Smooth muscle cell of the brain vasculature (primary cell): ENCODE measurements around the gene VMAC.

Source experiments
- DNase-seq: peaks from one replicate; pipeline ENCODE4 v3.0.0-alpha.2; 2012; ENCODE audit warnings: low read depth, low spot score

The VMAC gene

DNA sequence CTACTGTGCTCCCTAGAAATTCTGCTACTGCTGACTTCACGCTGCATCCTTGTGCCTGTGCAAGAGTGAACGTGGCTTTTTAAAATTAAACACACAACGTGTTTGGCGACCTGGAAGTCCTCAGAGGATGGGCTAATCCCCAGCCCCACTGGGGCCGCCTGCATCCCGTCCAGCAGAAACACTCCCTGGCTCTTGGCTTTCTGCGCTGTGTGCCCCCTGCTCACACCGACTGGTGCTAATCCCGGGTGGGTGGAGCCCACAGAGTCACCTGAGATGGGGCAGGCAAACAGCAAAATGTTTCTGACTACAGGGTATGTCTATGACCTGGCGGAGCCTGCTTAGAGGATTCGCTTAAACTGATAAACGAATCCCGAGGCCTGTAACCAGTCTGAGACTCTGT is 24.5 kb downstream of the VMAC start:
- no peak for DNase-seq

DNA sequence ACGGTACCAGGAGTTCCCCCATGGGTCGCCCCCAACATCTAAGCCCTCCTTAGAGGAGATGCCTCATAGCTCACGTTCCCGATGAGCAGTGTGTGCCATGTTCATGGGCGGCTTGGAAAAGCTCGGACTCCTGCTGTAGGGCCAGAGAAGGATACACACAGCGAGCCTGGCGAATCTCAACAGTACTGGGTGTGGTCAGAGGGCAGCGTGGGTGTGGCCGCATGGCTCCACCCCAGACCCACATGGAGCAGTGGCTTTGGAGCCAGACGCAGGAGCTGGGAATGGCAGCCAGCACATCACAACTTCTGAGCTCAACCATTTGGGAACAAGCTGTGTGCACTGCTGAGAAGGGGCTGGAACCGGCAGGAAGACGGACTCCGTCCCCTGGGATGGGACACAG is 25.0 kb downstream of the VMAC start:
- DNase-seq: no peak

DNA sequence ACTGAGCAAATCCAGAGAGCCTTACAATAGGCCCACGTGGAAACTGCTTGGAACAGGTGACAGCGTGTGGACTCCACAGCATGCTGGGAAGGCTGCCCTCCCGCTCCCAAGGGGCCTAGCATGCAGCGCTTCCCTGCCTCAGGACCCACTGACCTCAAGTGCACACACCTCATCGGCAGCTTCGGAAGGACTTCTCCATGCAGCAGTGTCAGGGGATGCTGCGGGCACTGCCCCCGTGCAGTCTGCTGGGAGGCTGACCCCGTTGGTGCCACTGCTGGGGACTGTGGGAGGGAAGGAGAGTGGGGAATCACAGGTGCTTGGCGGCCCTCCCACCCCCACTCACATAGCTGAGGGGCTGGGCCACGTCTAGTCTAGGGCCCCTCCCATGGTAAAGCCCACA is 26.6 kb downstream of the VMAC start:
- no peak for DNase-seq

DNA sequence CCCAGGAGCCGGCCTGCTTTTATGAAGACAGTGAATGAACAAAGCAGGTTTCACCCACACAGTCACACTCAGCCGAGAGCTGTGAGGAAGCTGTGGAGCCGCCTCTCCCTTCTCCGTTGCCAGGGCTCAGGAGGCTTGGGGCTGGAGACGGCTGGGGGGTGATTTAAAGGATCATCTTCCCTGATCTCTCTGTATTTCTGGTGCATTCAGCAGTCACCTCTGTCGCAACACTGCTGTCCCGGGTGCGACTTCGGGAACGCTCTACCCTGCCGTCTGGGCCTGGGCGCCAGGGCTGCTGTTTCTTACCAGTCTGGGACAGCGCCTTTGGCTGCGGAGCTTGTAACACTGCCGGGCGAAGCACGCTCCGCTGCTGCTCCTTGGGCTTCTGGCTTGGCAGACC is 27.5 kb downstream of the VMAC start:
- no peak for DNase-seq

DNA sequence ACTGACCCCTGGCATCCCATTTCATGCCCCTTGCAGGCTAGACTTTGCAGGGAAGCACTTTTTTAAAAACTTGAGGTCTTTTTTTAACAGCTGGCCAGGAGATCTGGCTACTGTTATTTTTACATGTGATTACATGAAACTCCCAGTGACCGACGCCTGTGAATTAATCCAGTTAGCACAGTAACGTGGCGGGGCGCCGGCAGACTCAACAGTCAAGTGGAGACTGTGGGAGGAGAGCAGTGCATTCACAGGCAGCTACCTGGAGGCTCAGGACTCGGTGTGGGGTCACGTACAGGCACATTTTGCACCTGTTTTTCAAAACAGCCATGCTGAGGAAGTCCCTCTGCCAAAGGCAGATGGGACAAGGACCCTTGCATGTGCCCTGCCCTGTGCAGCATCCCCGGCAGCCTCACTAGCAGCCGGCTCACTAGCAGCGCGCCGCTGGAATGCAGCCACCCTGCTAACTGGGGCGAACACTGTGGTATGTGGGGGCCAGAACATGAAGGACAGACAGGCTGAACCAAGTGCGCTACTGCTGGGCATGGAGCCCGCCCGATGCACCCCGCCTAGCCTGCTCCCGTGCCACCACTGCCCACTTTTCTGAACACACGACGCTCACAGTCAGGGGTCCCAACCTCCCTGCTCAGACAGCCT is 28.1 kb downstream of the VMAC start:
- DNase-seq: no peak

DNA sequence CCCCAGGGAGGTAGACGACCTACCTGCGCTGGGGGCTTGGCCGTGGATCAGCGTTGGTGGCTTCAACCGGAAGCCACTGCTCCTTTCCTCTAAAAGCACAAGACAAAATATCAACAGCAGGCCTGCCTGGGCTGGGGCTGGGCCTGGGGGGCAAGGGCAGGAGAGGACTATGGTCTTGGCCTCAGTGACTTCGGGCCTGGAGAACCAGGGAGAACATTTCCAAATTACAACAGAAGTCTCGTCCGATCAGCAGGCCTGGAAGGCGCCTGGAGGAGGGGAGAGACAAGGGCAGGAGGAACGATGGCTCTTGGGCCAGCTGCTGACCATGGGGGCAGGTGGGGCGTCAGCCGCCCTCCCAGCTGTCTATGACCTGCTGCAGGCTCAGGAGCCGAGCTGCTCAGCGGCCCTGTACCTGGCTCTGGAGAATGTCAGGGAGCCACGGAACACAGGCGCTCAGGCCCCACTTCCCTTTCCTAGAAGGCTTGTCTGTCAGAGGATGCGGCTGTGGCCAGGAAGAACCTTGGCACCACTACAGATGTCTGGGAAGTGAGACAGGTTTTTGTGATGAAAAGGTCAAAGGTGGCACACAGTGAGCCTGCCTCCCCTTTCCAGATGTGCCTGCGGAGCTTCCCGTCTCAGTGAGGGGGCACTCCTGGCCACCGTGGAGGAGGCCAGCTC is 28.9 kb downstream of the VMAC start:
- no peak for DNase-seq

DNA sequence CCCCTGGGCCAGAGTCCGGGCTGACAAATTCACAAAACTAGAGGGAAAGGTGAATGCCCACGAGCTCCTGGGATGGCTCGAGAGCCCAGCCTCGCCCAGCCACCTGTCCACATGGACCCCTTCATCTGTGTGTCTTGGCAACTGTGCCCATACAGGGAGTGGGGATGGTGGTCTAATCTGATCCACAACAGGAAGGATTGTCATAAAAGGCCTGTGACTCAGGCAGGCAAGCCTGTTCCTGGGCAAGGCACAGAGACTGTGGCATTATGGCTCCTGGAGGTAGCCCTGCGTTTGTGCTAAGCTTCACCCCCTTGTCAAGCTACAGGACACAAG is 29.4 kb downstream of the VMAC start:
- DNase-seq: no peak

DNA sequence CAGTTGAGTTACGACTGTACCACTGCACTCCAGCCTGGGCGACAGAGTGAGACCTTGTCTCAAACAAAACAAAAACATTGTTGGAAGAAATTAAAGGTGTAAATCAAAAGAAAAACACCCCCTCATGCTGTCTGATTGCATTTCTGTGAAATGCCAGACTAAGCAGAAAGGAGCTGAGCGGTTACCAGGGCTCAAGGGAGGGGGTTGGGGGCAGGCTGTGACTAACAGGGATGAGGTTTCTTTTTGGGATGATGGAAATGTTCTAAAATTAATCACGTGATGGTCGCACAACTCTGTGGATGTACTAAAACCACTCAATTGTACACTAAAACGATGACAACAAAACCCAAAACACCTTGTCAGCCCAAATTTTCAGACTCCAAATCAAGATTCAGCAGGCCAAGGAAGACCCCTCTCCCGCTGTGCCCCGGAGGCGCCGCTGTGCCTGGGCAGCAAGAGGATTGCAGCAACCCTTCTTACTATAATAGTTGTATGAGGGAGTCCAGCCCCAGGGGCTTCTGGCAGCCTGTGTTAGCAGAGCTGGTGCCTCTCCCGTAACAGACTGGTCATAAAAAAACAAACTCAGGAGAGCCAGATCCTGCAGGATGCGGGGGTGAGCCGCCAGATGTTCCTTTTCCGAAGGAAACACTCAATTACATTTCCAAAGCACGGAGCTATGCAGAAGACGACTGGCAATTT is 30.3 kb downstream of the VMAC start:
- DNase-seq: no peak

DNA sequence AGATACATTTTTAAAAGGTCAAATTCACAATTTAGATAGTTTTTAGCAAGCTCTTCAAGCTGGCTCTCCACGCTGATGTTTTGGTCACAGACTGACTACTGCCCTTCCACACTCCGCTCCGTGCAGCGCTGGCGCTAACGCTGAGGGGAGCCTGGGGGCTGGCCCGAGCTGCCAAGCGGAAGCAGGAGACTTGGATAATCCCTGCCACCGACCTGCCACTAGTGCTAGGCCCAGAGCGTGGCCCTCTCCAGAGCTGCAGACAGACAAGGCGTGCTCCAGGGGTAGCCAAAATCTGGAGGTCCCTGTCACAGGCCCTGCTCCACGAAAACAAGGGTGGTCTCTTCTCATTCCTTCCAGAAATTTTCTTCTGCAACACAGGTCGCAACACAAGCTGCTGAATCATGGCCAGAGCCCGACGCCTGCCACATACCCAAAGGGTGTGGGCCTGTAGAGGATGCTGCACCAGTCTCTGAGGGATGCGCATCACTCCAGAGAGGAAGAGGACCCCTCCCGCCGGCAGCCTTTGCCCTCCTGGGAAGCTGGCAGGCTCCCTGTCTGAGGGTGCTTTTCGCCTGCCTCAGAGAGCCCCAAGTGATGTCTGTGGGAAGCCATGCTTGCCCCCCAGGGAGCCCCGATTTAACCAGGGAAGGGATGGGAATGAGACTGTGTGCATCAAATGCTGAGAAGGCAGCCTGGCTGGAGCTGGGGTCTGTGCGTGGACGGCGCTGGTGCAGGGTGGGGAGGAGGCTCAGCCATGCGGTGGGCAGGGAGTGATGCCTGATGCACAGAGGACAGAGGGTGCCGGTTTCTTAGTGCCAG is 31.0 kb downstream of the VMAC start:
- DNase-seq: no peak

DNA sequence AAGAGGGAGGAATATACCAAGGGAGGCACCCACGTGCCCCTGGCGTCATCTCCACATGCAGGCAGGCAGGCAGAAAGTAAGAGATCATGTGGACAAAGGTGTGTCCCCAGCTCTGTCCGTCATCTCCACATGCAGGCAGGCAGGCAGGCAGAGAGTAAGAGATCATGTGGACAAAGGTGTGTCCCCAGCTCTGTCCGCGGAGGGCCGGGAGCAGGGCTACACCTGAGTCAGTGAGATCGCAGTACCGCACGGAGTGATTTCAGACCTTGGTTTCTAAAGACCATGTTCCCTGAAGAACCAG is 31.6 kb downstream of the VMAC start:
- no peak for DNase-seq

DNA sequence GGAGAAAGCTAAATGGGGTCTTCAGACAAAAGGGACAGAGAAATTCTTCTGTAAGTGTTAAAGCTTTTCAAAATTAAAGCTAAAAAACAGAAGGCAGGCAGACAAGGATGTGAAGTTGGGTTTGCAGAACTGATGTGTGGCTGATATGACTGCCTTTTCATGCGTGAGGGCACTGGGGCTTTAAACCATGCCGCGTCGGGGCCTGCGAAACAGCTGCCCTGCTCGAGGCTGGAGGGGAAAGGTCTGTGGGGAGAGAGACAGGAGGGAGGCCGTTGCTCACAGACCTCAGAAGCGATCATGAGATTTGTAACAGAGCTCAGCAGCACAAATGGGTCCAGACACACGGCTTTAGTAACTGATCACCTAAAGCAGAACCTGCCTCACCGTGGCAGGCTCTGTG is 32.9 kb downstream of the VMAC start:
- no peak for DNase-seq

DNA sequence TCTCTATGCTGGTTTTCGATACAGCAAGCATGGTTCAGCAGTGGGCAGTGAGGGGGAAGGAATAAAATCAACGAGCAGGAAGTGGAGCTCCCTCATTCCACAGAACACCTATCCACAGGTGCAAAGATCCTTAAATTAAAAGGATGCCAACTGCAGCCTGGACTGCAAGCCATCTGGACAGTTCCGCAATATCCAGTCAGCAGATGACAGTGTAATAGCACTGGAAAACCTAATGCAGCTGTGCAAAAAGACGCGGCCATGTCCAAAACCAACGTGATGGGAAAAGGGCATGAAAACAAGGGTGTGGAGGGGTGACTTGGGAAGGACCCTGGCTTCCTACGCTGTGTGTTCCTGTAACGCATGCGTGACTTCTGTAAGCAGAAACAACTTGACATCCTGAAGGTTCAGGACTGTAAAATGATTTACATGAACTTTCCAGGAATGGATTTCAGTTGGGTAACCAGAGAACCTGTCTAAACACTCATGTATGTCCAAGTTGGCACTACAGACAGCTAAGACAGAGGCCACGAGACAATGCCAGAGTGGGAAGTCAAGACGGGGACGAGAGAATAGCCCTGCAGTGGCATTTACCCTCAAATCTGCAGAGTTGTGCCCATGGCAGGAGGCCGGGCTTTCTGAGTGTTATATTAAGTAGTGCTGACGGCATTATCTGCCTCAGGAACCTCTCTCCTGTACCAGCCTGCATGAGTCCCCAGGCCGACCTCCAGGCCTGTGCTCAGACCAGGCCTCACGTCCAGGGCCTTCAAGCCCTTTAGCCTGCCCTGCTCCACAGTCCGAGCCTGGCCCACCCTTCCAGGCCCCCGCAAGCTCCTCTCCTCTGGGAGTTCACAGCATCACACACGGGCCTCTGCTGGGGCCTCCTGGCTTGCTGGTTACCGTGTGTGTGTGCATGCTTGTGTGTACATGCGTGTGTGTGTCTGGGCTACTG is 35.9 kb downstream of the VMAC start:
- no peak for DNase-seq

DNA sequence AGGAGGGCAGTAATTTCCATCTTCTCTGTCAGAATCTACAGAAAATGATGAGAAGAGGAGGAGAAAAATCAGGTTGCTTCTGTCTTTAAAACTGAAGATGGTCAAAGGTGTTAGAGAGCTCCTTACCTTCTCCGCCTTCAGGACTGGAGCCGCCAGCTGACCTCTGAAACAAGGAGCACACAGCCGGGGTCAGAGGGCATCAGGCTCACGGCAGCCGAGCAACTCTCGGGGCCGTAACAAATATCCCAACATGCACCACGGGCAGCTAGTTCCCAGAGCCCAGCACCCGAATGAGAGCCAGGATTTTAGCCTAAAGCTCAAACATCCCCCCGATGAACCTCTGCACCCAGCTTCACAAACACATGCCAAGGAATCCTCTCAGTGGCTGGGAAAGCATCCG is 37.0 kb downstream of the VMAC start:
- no peak for DNase-seq

DNA sequence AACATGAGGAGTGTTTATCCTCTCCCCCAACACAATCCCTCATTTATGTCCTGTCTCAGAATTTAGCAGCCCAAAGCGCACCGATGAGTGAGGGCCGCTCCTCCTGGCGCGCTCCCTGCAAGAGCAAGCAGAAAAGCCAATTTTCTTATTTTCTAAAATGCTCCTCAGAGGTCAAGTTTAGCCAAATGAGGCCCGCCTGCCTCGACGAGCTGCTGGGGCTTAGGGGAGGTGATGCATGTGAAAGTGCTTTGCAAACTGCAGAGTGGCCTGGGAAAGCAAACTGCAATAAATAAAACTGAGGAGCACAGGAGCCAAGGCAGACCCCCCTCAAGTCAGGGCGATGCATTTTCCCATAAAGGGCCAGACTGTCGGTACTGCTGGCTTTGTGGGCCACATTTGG is 38.4 kb downstream of the VMAC start:
- no peak for DNase-seq

DNA sequence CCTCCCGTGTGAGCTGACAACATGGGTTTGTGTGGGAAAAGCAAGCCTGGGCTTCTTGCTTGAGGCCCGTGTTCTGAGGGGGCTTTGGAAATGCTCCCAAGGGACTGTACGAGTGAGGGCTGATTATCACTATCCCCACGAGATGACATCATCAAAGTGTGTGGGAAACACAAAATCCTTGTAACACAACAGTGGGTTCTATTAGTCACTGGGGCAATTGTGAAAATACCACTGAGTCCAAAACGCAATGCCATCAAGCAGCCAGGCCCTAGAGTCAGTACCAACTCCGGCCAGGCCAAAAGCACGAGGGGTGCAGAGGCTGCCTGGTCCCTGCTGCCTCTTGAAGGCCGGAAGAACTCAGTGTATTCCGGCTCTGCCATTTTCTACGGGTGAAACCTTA is 39.0 kb downstream of the VMAC start:
- DNase-seq: no peak

DNA sequence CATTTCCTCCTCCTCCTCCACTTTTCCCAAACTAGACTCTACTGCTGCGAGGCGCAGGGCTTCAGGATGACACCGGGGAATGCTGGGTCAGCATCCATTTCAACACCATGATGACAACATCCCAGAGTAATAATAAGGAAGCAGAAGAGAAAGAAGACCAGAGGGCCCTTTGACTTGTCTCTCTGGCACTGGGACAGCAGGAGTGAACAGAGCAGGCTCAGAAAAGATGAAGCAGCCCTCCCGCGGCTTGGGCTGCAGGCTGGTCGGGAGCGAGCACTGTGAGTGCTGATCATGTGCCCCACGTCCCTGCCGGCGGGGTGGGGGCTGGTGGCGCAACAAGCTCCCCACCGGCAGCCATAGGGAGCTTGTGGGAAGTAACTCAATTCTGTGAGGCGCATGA is 42.8 kb downstream of the VMAC start:
- no peak for DNase-seq

DNA sequence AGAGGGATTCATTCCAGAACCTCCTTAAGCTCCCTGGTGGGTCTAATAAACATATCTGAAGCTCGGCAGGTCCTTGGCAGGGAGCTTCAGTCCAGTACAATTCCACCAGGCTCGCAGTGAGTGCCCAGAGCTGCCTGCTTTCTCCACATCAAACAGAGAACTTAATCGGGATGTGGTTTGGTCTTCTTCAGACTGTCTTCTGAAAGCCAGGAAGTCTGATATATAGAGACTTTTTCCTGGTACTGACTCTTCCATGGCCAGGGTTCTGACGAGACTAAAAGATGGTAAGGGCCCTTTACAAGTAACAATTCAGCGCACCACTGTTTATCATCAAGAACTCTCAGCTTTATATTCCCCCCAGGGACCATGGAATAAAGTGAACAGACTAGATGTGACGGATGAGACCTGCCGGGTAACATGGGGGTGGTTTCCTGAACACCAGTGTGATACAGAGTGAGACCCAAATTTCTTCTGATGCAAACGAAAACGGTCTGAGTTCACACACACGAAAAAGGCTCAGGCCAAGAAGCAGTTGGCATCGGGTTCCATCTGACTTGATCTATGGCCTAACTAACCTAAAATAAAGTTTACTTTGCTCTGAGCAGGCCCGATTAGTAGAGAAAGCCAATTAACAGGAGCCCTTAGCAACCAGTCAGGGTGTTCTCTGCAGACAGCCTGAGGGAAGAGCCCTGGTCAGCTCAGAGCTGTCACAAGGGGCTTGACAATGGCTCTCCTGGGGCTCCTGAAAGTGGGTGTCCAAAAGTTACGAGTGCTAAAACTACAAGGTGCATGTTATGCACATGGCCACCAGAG is 44.3 kb downstream of the VMAC start:
- DNase-seq: no peak

DNA sequence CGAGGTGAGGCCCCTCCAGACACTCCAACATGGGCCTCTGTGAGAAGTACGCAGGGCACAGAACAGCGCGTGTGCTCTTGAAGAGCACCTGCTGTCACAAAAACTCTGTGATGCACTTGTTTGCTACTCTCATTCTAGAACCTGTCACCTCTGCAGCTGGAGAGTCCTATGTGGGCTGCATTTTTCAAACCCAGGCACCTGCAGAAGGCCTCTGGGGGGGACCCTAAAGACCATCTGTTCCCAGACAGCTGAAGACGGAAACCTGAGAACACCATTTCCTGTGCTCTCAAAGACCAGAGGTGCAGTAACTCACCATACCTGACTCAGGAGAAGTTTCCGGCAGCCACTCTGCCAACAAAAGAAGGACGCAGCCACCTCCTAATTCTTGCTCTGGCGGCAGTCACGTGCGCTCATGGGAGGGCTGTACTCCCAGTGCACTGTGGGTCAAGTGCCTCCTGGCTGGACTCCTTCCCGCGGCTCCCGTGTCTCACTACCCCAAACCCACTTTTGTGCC is 45.2 kb downstream of the VMAC start:
- no peak for DNase-seq

DNA sequence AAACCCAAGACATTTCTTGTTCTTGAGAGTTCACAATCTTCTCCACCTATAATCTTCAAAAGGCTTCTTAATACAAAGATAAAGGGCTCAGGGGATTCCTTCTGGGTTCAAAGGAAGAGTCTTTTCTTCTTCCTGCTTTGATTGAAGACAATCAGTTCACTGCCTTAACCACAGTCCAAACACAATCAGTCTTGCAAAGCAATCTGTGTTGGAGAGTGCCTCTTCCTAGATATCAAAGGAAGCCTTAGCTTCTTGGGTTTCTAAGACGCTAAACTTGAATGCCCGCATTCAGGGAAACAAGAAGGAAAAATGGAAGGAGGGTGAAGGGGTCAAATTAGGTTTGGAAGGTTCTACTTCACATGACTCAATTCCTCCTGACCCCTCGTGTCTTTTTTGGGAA is 46.1 kb downstream of the VMAC start:
- no peak for DNase-seq

DNA sequence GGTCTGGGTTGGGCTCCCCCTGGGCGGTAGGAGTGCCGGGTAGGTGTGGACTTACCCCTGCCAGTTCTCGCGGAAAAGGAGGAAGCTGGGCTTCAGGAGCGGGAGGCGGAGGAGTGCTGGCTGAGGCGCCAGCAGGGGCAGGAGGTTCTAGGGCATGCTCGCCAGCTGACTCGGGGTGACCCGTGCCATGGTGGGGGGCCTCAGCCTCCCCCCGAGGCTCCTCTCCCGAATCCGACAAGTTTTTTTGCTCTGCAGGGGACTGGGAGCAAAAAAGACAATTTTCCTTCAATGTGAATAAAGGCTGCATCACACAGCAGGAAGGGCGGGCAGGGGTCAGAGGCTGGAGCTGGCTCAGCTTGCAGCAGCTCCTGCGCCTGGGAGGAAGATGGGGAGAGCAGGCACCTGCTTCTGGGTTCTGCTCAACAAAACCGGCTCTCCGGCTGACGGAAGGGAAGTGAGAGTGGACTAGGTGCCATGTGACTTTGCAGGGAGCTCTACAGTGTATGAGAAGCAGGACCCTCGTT is 46.7 kb downstream of the VMAC start:
- DNase-seq: no peak
